ENCODE data around the gene PRKACG. TPM values are rescaled to one million over a fixed set of nuclear protein-coding genes. Genes with fewer than 3 reads are reported as not detected.

The PRKACG gene
- total RNA-seq, 2 experiments from 2014 or later, result not detected

- peaks cover 8% of the 10 kb centered on the region for H3K27me3 Mint-ChIP-seq
- CTCF ChIA-PET, result interaction anchor here (0.6 to 1.4 kb wide), 2 partner anchors 10 to 148 kb away, joined by 3 read pairs; no protein-coding TSS in a partner anchor
- POLR2A ChIA-PET, result no interaction called here
Measured at GRCh38 chr9:68964765-68965164, 49.1 kb downstream of the PRKACG start.

GRCh38 chr9:68964102-68964541 is 49.8 kb downstream of the PRKACG start:
- intact Hi-C loops (cut with micrococcal nuclease), result no loop called here
- Mint-ChIP-seq H3K27ac (no peak overlapping the region), H3K4me1 (ENCODE audit: low read depth) (no peaks in the 10 kb centered on the region), H3K27me3 (peaks cover 8% of the 10 kb centered on the region), H3K4me3 (no peak overlapping the region), H3K36me3 (no peaks in the 10 kb centered on the region), H3K9me3 (no peaks in the 10 kb centered on the region)
- no peak for DNase-seq
- CTCF ChIA-PET, result interaction anchor here (0.6 kb wide), 1 partner anchor 148 kb away, joined by 3 read pairs; no protein-coding TSS in a partner anchor
- POLR2A ChIA-PET, result no interaction called here

More at GRCh38 chr9:68964765-68965164, 49.1 kb downstream of the PRKACG start:
- H3K4me3 Mint-ChIP-seq, result no peak overlapping the region
- no peaks in the 10 kb centered on the region for H3K9me3 Mint-ChIP-seq
- DNase-seq, result no peak
- H3K27ac Mint-ChIP-seq, result no peak overlapping the region
- intact Hi-C loops (cut with micrococcal nuclease), result no loop called here
- no peaks in the 10 kb centered on the region for H3K4me1 Mint-ChIP-seq (ENCODE audit: low read depth)
- no peaks in the 10 kb centered on the region for H3K36me3 Mint-ChIP-seq

- Mint-ChIP-seq H3K4me3 (no peak overlapping the region), H3K4me1 (ENCODE audit: low read depth) (no peaks in the 10 kb centered on the region), H3K27ac (no peak overlapping the region), H3K9me3 (no peaks in the 10 kb centered on the region), H3K27me3 (peaks cover 8% of the 10 kb centered on the region), H3K36me3 (no peaks in the 10 kb centered on the region)
- intact Hi-C loops (cut with micrococcal nuclease), result no loop called here
- no peak for DNase-seq
- ChIA-PET POLR2A (no interaction called here), CTCF (interaction anchor here (0.6 kb wide), 1 partner anchor 35 kb away, joined by 5 read pairs; no protein-coding TSS in a partner anchor)
Measured at GRCh38 chr9:68963416-68963815, 50.5 kb downstream of the PRKACG start.

Other genes starting within 250 kb of the PRKACG start
- 10 to 100 TPM; 14.1 to 15.2 TPM for gene FXN, start 21.6 kb upstream of the PRKACG start, total RNA-seq
- gene TJP2, start 160.2 kb upstream of the PRKACG start, total RNA-seq, result 10 to 100 TPM; 12.9 to 15.3 TPM